Lung (tissue), 12 donors: ENCODE data around the gene SLC35C1. TPM values are rescaled to one million over a fixed set of nuclear protein-coding genes. Genes with fewer than 3 reads are reported as not detected.

ENCODE experiments used
- ATAC-seq: fragments of 200-7000 bp; cut with Tn5 transposase; one replicate; pipeline ENCODE4 v1.9.1; 2020; ENCODE audit warnings: moderate number of reproducible peaks; ENCODE audit not compliant: insufficient read depth, low FRiP score
- DNase-seq, 3 donors: peaks; one replicate each; pipeline ENCODE4 v3.0.0-alpha.2; 2013 to 2017
- H3K27ac ChIP-seq, 2 donors: one replicate each; pipeline ENCODE4 v1.5.1; 2013; ENCODE audit warnings: mild to moderate bottlenecking in 2 of 2, moderate library complexity in 2 of 2, control low read depth in 1 of 2, inconsistent platforms in 1 of 2, low read depth in 1 of 2, low read length in 1 of 2
- H3K27me3 ChIP-seq, 3 donors: one replicate each; pipeline ENCODE4 v1.5.1; 2013; ENCODE audit warnings: low read length in 2 of 3; ENCODE audit not compliant: control insufficient read depth in 3 of 3, insufficient read depth in 3 of 3
- H3K36me3 ChIP-seq, 4 donors: one replicate each; pipeline ENCODE4 v1.5.1; 2013; ENCODE audit warnings: low read length in 4 of 4, mild to moderate bottlenecking in 1 of 4, moderate library complexity in 1 of 4; ENCODE audit not compliant: control insufficient read depth in 4 of 4, insufficient read depth in 4 of 4
- H3K4me1 ChIP-seq, 5 donors: one replicate each; pipeline ENCODE4 v1.5.1; 2013; ENCODE audit warnings: low read length in 5 of 5, mild to moderate bottlenecking in 2 of 5, moderate library complexity in 1 of 5; ENCODE audit not compliant: control insufficient read depth in 5 of 5, insufficient read depth in 5 of 5
- H3K4me3 ChIP-seq: one replicate; pipeline ENCODE4 v1.5.1; 2013; ENCODE audit warnings: mild to moderate bottlenecking, control low read depth, moderate library complexity
- H3K9ac ChIP-seq, 2 donors: one replicate each; pipeline ENCODE4 v1.5.1; 2013; ENCODE audit warnings: low read length in 2 of 2, control low read depth in 1 of 2; ENCODE audit not compliant: insufficient read depth in 1 of 2
- H3K9me3 ChIP-seq, 4 donors: one replicate each; pipeline ENCODE4 v1.5.1; 2013; ENCODE audit warnings: low read length in 3 of 4, mild to moderate bottlenecking in 1 of 4, moderate library complexity in 1 of 4; ENCODE audit not compliant: control insufficient read depth in 4 of 4, insufficient read depth in 3 of 4
- WGBS, 2 donors: extraction: QIAGEN DNeasy Blood & Tissue Kit; methylation state at CpG; one replicate each; pipeline ENCODE4 v1.1.7; 2013; 5-methylcytosine and 5-hydroxymethylcytosine counted together
- polyA plus RNA-seq, 2 donors: library from polyadenylated mRNA; stranded (reverse); fragments of 200-250 nt; gene quantifications; one replicate each; pipeline ENCODE4 v1.2.1, GENCODE V29; 2013
- total RNA-seq, 2 donors: library from RNA; depleted of rRNA in 1 of 2; stranded (reverse); fragments of >200 nt in 1 of 2; gene quantifications; one replicate each; pipeline ENCODE4 v1.2.1, GENCODE V29; 2014 to 2021
- TF ChIP-seq, protein P1 (sequence below): IDR thresholded peaks from 2 replicates; pipeline ENCODE4 v1.5.1; 2012; ENCODE audit warnings: mild to moderate bottlenecking; ENCODE audit errors: control extremely low read depth, extremely low read depth
- donor health status: control.
- donor health status: control.
- donor health status: Bipolar disorder and iron deficiency.
- donor health status: healthy.
- donor health status: DM: yes; HTN: yes; CAD: no.

SLC35C1 gene
- total and polyA plus RNA-seq, 4 donors, result 5.4 to 35.9 (median 24.1) TPM

DNA sequence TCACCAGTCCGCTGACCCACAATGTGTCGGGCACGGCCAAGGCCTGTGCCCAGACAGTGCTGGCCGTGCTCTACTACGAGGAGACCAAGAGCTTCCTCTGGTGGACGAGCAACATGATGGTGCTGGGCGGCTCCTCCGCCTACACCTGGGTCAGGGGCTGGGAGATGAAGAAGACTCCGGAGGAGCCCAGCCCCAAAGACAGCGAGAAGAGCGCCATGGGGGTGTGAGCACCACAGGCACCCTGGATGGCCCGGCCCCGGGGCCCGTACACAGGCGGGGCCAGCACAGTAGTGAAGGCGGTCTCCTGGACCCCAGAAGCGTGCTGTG, 6.1 kb downstream of the SLC35C1 start:
- no peak for DNase-seq
- ATAC-seq, result no peak
- H3K27ac ChIP-seq, result no peak overlapping the region
- no peak overlapping the region for H3K9ac ChIP-seq
- peaks cover 0 to 40% (median 3%) of the 10 kb centered on the region in 4 donors for H3K36me3 ChIP-seq
- H3K27me3 ChIP-seq, result no peaks in the 10 kb centered on the region
- no peaks in the 10 kb centered on the region for H3K9me3 ChIP-seq
- WGBS, 2 donors, result 94 to 99% methylated on average over 17 of the region's 17 CpGs
- TF ChIP-seq, protein P1, sequence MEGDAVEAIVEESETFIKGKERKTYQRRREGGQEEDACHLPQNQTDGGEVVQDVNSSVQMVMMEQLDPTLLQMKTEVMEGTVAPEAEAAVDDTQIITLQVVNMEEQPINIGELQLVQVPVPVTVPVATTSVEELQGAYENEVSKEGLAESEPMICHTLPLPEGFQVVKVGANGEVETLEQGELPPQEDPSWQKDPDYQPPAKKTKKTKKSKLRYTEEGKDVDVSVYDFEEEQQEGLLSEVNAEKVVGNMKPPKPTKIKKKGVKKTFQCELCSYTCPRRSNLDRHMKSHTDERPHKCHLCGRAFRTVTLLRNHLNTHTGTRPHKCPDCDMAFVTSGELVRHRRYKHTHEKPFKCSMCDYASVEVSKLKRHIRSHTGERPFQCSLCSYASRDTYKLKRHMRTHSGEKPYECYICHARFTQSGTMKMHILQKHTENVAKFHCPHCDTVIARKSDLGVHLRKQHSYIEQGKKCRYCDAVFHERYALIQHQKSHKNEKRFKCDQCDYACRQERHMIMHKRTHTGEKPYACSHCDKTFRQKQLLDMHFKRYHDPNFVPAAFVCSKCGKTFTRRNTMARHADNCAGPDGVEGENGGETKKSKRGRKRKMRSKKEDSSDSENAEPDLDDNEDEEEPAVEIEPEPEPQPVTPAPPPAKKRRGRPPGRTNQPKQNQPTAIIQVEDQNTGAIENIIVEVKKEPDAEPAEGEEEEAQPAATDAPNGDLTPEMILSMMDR, result no peak
- H3K4me3 ChIP-seq, result no peak overlapping the region
- peaks cover 3 to 16% (median 13%) of the 10 kb centered on the region in 5 donors for H3K4me1 ChIP-seq

DNA sequence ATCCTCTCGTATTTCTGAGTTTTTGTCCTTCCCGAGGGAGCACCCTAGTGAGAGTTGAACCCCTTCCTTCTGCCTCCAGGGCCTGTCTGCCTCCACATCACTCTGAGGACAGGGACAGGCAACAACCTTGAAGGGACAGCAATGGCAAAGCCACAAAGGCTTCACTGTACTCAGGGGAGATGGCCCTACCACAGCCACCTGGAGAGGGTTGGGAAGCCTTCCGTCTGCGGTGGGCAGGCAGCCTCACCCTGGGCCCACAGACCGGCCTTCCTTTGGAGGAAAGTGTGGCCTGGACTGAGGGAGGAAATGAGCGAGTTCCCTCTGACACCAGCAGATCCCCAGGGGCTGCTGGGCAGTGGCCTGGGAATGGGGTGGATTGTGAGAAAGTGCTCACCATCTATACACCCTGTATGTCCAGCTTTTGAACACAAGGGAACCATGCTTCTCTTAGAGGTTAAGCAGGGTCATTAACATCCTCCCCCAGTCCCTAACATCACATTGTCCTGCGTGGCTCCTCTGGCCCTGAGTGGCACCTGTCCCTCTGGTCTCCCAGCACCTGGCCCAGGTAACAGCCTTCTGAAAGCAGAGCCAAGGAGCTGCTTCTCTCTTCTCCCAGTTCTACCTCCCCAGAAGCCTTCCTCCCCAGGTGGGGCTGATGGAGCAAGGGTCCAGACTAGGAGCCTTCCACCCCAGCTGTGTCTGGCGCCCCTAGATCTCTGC, 6.8 kb downstream of the SLC35C1 start:
- no peak for ATAC-seq
- Histone ChIP-seq H3K4me3 (no peak overlapping the region), H3K4me1 (peaks cover under 1 to 13% (median 10%) of the 10 kb centered on the region in 5 donors), H3K27me3 (no peaks in the 10 kb centered on the region), H3K9ac (no peak overlapping the region), H3K36me3 (peaks cover 0 to 39% (median 3%) of the 10 kb centered on the region in 4 donors), H3K9me3 (no peaks in the 10 kb centered on the region), H3K27ac (no peak overlapping the region)
- TF ChIP-seq, protein P1, result no peak
- DNase-seq, result no peak
- 94% methylated on average over 8 of the region's 8 CpGs for WGBS, 2 donors

DNA sequence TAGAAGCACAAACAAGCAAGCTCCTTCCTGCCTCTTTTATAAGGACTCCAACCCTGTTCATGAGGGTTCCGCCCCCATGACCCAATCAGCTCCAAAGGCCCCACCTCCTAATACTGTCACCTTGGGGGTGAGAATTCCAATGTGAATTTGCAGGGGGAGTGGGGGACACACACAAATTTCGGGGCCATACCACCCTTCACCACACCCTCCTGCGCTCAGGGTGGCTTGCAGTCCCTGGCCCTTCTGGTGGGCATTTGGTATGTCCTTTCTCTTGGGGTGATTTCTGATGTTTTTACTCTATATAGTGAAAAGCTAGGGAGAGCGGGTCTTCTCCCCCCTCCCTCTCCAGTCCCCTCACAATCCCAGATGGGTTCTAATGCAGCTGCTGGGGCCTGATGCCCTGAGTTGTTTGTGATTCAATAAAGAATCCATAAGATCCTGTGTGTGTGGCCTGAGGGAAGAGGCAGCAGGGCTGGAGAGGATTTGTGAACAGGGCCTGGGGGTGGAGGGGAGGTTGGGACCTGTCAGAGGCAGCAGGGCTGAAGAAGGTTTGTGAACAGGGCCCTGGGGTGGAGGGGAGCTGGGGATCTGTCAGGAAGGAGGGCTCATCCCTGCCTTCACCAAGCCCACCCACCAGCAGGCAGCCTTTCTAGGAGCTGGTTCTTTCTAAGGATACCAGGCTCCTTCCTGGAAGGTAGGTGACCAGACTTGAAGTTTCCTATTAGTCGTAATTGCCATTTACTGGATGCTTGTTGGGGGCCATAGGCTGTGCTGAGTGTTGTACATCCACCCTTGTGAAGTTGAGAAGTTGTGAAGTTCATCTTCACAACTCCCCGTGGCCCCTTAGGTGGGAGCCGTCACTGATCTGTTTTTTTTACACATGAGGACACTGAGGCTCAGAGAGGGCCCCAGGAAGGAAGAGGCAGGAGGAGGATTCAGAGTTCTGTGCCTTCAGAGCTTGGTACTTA, 7.9 kb downstream of the SLC35C1 start:
- H3K27me3 ChIP-seq, result no peaks in the 10 kb centered on the region
- ATAC-seq (no peak), DNase-seq (no peak)
- WGBS, 2 donors, result 77 to 87% methylated on average over 7 of the region's 7 CpGs
- no peaks in the 10 kb centered on the region for H3K9me3 ChIP-seq
- no peak overlapping the region for H3K9ac ChIP-seq
- H3K4me3 ChIP-seq, result no peak overlapping the region
- no peak overlapping the region for H3K27ac ChIP-seq
- H3K36me3 ChIP-seq, result peaks cover 0 to 36% (median 3%) of the 10 kb centered on the region in 4 donors
- TF ChIP-seq, protein P1, result no peak
- peaks cover 0 to 7% (median under 1%) of the 10 kb centered on the region in 5 donors for H3K4me1 ChIP-seq
